ENCODE data around the gene DIP2C.

The DIP2C gene

DNA sequence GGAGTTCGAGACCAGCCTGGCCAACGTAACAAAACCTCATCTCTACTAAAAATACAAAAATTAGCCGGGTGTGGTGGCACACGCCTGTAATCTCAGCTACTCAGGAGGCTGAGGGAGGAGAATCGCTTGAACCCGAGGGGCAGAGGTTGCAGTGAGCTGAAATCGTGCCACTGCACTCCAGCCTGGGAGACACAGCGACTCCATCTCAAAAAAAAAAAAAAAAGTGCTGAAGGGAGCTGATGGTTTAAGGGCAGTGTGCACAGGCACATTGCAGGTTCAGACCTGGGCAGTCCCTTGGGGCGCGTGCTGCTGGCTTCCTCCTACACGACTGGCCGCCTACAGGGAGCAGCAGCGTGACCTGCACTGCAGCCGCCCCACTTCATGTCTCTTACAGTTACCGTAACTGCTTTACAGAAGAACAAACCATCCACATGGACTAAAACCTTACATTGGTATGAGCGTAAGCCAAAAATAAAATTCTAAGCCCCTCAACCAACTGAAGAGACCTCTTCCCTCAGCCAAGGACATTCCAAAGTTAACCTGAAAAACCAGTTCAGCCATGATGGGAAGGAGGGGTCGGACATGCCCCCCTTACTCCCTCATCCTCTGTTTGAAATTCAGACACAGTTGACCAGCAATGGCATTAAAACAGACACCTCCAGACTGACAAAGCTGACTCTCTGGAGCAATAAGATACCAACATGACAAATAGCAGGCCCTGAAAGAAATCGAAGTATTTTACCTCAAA is 292.0 kb downstream of the DIP2C start:
- Histone ChIP-seq H3K27me3 (ENCODE audit: insufficient read depth, low read length, poor library complexity) (peaks cover 2% of the 10 kb centered on the region), H2AFZ (ENCODE audit: low read depth, low read length) (no peak overlapping the region), H3K36me3 (ENCODE audit: insufficient read depth, low read length) (no peaks in the 10 kb centered on the region), H3K4me1 (ENCODE audit: insufficient read depth, low read length) (no peaks in the 10 kb centered on the region), H3K27ac (ENCODE audit: low read length) (no peak overlapping the region), H4K20me1 (ENCODE audit: insufficient read depth, low read length) (peaks cover 3% of the 10 kb centered on the region; the same call in 1 of the 2 replicates), H3K4me3 (ENCODE audit: low read depth in 1 of 2, low read length in 2 of 2) (no peak overlapping the region), H3K4me2 (ENCODE audit: insufficient read depth, low read length) (no peak overlapping the region), H3K9ac (ENCODE audit: low read depth, low read length) (no peak overlapping the region), H3K79me2 (ENCODE audit: insufficient read depth, low read length) (no peaks in the 10 kb centered on the region), H3K9me3 (ENCODE audit: insufficient read depth, low read length, severe bottlenecking) (no peaks in the 10 kb centered on the region)
- ATAC-seq (ENCODE audit: insufficient read depth, low read depth) = no peak
- no peak for DNase-seq
- TF ChIP-seq CTCF (IDR thresholded peaks at IDR 0.05; ENCODE audit: borderline replicate concordance, extremely low read depth, low read length, poor library complexity, severe bottlenecking) (no peak), EZH2 (IDR thresholded peaks at IDR 0.05; ENCODE audit: borderline replicate concordance, low read depth, low read length, severe bottlenecking) (no peak)

- peaks cover 3% of the 10 kb centered on the region; the same call in 1 of the 2 replicates for H4K20me1 ChIP-seq (ENCODE audit: insufficient read depth, low read length)
- DNase-seq (no peak), ATAC-seq (ENCODE audit: insufficient read depth, low read depth) (no peak)
- no peaks in the 10 kb centered on the region for H3K36me3 ChIP-seq (ENCODE audit: insufficient read depth, low read length)
- H3K27me3 ChIP-seq (ENCODE audit: insufficient read depth, low read length, poor library complexity) = peaks cover 2% of the 10 kb centered on the region
- no peaks in the 10 kb centered on the region for H3K79me2 ChIP-seq (ENCODE audit: insufficient read depth, low read length)
- TF ChIP-seq CTCF (IDR thresholded peaks at IDR 0.05; ENCODE audit: borderline replicate concordance, extremely low read depth, low read length, poor library complexity, severe bottlenecking) (no peak), EZH2 (IDR thresholded peaks at IDR 0.05; ENCODE audit: borderline replicate concordance, low read depth, low read length, severe bottlenecking) (no peak)
- no peak overlapping the region for H3K4me3 ChIP-seq (ENCODE audit: low read depth in 1 of 2, low read length in 2 of 2)
- H3K27ac ChIP-seq (ENCODE audit: low read length) = no peak overlapping the region
- no peak overlapping the region for H3K4me2 ChIP-seq (ENCODE audit: insufficient read depth, low read length)
- no peak overlapping the region for H2AFZ ChIP-seq (ENCODE audit: low read depth, low read length)
- no peak overlapping the region for H3K9ac ChIP-seq (ENCODE audit: low read depth, low read length)
- H3K9me3 ChIP-seq (ENCODE audit: insufficient read depth, low read length, severe bottlenecking) = no peaks in the 10 kb centered on the region
- no peaks in the 10 kb centered on the region for H3K4me1 ChIP-seq (ENCODE audit: insufficient read depth, low read length)
Observed at GRCh38 chr10:396535-397220, 292.8 kb downstream of the DIP2C start.

GRCh38 chr10:396107-396506 is 293.4 kb downstream of the DIP2C start:
- no peak for TF ChIP-seq EZH2 (IDR thresholded peaks at IDR 0.05; ENCODE audit: borderline replicate concordance, low read depth, low read length, severe bottlenecking)
- no peak for TF ChIP-seq CTCF (IDR thresholded peaks at IDR 0.05; ENCODE audit: borderline replicate concordance, extremely low read depth, low read length, poor library complexity, severe bottlenecking)
- no peaks in the 10 kb centered on the region for H3K36me3 ChIP-seq (ENCODE audit: insufficient read depth, low read length)
- peaks cover 3% of the 10 kb centered on the region; the same call in 1 of the 2 replicates for H4K20me1 ChIP-seq (ENCODE audit: insufficient read depth, low read length)
- no peaks in the 10 kb centered on the region for H3K4me1 ChIP-seq (ENCODE audit: insufficient read depth, low read length)
- DNase-seq (no peak), ATAC-seq (ENCODE audit: insufficient read depth, low read depth) (no peak)
- H3K9ac ChIP-seq (ENCODE audit: low read depth, low read length) = no peak overlapping the region
- no peaks in the 10 kb centered on the region for H3K9me3 ChIP-seq (ENCODE audit: insufficient read depth, low read length, severe bottlenecking)
- H2AFZ ChIP-seq (ENCODE audit: low read depth, low read length) = no peak overlapping the region
- peaks cover 2% of the 10 kb centered on the region for H3K27me3 ChIP-seq (ENCODE audit: insufficient read depth, low read length, poor library complexity)
- H3K79me2 ChIP-seq (ENCODE audit: insufficient read depth, low read length) = no peaks in the 10 kb centered on the region
- no peak overlapping the region for H3K4me2 ChIP-seq (ENCODE audit: insufficient read depth, low read length)
- H3K27ac ChIP-seq (ENCODE audit: low read length) = no peak overlapping the region
- no peak overlapping the region for H3K4me3 ChIP-seq (ENCODE audit: low read depth in 1 of 2, low read length in 2 of 2)

All from DND-41 (cell line).